ENCODE data around the gene GGACT. TPM values are rescaled to one million over a fixed set of nuclear protein-coding genes. Genes with fewer than 3 reads are reported as not detected.

Gene GGACT
- total RNA-seq, 3 donors from 2014 or later (not counting 1 experiment from before 2014, with no cell fraction given): 8.8 to 16.4 (median 15.1) TPM

DNA sequence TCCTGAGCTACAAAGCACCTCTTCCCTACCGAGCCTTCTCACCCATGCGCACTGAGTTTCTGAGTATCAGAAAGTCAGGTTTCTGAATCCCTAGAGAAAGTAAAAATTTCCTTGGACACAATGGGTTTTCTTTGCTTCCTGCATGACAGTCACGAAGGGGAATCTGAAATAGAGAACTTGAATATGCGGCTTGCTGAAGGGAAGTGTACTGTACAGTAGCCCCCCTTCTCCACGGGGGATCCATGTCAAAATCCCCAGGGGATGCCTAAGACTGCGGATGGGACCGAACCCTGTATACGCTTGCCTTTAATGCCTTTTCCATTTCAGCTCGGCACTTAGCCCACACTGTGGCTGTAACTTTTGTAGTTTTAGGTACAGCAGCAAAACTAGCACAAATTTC, 107.9 kb downstream of the GGACT start:
- ATAC-seq (no peak), DNase-seq (no peak)
- H3K27ac ChIP-seq (ENCODE audit: low read length): no peak overlapping the region
- no peaks in the 10 kb centered on the region for H3K9me3 Mint-ChIP-seq
- no peak overlapping the region for H3K27ac Mint-ChIP-seq
- H3K36me3 ChIP-seq (ENCODE audit: control insufficient read depth, insufficient read depth, low read length): no peaks in the 10 kb centered on the region
- 88% methylated on average over 9 of the region's 9 CpGs for WGBS (ENCODE audit: insufficient coverage)
- no peaks in the 10 kb centered on the region for H3K9me3 ChIP-seq (ENCODE audit: control insufficient read depth, insufficient read depth, low read length)
- H3K36me3 Mint-ChIP-seq: no peaks in the 10 kb centered on the region
- no peak overlapping the region for H3K4me3 ChIP-seq (ENCODE audit: low read length)
- H3K4me3 Mint-ChIP-seq: no peak overlapping the region
- H3K27me3 Mint-ChIP-seq (ENCODE audit: low read depth in 2 of 2): no peaks in the 10 kb centered on the region
- peaks cover 27% of the 10 kb centered on the region for H3K4me1 ChIP-seq (ENCODE audit: control insufficient read depth, insufficient read depth, low read length)
- intact Hi-C loops (cut with micrococcal nuclease): no loop called here
- H3K27me3 ChIP-seq (ENCODE audit: control insufficient read depth, insufficient read depth, low read length): no peaks in the 10 kb centered on the region
- peaks cover 36 to 38% of the 10 kb centered on the region in 2 donors for H3K4me1 Mint-ChIP-seq
- TF ChIP-seq, protein P1, sequence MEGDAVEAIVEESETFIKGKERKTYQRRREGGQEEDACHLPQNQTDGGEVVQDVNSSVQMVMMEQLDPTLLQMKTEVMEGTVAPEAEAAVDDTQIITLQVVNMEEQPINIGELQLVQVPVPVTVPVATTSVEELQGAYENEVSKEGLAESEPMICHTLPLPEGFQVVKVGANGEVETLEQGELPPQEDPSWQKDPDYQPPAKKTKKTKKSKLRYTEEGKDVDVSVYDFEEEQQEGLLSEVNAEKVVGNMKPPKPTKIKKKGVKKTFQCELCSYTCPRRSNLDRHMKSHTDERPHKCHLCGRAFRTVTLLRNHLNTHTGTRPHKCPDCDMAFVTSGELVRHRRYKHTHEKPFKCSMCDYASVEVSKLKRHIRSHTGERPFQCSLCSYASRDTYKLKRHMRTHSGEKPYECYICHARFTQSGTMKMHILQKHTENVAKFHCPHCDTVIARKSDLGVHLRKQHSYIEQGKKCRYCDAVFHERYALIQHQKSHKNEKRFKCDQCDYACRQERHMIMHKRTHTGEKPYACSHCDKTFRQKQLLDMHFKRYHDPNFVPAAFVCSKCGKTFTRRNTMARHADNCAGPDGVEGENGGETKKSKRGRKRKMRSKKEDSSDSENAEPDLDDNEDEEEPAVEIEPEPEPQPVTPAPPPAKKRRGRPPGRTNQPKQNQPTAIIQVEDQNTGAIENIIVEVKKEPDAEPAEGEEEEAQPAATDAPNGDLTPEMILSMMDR (IDR thresholded peaks at IDR 0.05): no peak

Other genes starting within 250 kb of the GGACT start
- gene TMTC4, start 86.0 kb upstream of the GGACT start, total RNA-seq: 10 to 100 TPM; 16.2 to 24.9 (median 17.3) TPM

Measured in natural killer cell (primary cell).